CD4-positive, alpha-beta T cell treated with Interleukin-15 for 4 hours (primary cell): ENCODE data around the gene TUBD1.
"Not testable (repeated sequence)": the region's sequence is repeated elsewhere in the genome, so short reads cannot be mapped to it uniquely, and the experiment has no call there.

ENCODE experiments used
- DNase-seq: peaks from one replicate; pipeline ENCODE4 v3.0.0-alpha.2; 2020; ENCODE audit warnings: low spot score

Gene TUBD1

GRCh38 chr17:59892924-59893675 is at the start of gene TUBD1, which contains the start of gene RPS6KB1:
Gene TUBD1 (minus strand): TSS chr17:59892943. CDS start chr17:59891002, 1,941 bp downstream.
Gene RPS6KB1 (plus strand): TSS chr17:59893121. CDS start chr17:59893185, 64 bp downstream.
- DNase-seq = peak; percentile 99

- DNase-seq = no peak
Observed at GRCh38 chr17:59941131-59941530, 48.4 kb upstream of the TUBD1 start.

GRCh38 chr17:59940697-59941096 is 48.0 kb upstream of the TUBD1 start:
- peak; percentile 24 for DNase-seq

- DNase-seq = not testable (repeated sequence)
Observed at GRCh38 chr17:59933317-59933716, 40.6 kb upstream of the TUBD1 start.

DNA sequence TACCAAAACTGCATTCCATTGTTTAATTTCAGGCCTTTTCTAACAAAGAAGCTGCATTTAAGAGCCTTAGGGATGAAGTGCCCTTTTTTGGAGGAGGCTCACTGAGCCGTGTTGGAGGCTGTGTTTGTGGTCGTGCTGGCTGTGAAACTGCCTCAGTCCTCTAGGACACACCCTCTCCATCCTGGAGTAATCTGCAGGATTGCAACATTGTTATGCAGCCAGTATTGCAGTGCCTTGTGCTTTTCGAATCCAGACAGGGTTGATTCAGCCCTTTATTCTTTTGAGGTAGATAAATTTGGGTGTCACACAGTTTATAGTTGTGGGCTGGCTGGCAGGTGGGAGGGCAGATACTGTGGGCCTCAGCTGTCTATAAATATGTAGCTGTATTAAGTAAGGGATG is 38.0 kb upstream of the TUBD1 start:
- not testable (repeated sequence) for DNase-seq

DNA sequence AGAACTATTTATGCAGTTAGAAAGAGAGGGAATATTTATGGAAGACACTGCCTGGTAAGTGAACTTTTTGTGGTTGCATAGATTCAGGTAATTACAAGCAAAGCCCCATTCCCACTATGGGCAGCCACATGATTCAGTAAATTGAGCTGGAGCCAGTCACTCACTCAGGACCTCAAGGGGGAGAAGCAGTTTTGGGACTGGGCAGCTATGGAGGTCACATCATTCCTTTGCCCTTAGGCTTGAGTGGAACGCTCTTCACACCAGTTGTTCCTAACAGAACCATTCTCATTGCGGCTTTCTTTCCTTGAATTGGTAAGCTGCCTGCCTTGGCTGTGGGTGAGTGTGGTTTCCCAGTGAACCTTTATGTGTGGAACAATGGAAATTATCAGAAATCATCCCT is 37.4 kb upstream of the TUBD1 start:
- not testable (repeated sequence) for DNase-seq

DNA sequence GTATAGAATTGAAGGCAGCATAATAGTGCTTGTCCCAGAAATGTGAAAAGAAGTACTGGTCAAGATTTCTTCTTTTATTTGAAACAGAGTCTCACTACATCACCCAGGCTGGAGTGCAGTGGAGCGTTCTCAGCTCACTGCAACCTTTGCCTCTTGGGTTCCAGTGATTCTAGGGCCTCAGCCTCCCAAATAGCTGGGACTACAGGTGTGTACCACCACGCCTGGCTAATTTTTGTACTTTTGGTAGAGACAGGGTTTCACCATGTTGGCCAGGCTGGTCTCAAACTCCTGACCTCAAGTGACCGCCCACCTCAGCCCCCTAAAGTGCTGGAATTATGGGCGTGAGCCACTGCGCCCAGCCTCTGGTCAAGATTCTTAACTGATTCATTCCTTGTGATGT is 27.9 kb upstream of the TUBD1 start:
- DNase-seq = not testable (repeated sequence)

DNA sequence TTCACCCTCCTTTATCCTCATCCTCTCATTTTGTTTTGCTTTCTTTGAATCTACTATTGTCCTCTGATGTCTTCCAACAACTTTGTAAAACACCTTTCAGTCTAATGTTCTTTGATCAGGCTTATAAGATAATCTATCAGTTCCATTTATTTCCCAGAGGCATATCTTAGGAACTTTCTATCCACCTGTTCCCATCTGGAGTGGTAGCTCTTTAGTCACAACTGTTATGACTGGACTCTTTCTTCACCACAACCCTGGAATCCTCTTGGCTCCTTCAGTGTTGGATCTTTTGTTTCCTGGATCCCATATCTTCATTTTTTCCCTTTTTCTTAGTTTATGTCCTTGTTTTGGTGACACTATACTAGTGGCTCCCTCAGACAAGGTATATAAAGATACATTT is 23.7 kb upstream of the TUBD1 start:
- no peak for DNase-seq

DNA sequence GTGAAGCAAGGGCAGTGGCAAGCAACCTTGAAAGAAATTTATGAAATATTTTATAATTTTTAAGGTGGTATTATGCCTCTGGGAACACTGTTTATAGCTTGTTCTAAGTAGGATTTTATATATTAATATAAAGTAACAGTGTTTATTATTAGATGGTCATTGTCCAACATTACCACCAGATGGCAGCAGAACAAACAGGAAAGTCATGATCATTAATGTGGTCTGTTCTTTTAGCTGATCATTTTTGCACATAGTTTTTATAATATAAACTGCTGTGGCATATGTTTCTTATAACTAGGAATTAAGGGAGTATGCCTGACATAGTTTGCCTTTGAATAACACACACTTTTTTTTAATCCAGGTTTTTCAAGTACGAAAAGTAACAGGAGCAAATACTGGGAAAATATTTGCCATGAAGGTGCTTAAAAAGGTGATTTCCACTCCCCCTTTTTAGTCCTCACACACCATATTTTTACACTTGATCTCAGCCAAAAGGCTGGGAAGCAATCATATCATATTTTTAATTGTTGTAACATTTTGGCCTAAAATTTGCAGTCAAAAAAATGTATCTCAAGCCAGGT is 21.6 kb upstream of the TUBD1 start:
- peak; percentile 62 for DNase-seq

DNA sequence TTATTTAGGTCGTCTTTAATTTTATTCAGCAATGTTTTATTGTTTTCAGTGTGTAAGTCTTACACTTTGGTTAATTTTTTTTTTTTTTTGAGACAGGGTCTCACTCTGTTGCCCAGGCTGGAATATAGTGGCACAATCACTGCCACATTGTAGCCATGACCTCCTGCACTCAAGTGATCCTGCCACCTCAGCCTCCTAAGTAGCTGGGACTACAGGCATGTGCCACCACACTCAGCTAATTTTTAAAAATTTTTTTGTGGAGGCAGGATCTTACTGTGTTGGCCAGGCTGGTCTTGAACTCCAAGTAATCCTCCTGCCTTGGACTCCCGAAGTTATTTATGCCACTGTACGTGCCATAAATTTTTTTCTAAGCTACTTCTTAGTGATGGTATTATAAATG is 14.7 kb upstream of the TUBD1 start:
- no peak for DNase-seq

DNA sequence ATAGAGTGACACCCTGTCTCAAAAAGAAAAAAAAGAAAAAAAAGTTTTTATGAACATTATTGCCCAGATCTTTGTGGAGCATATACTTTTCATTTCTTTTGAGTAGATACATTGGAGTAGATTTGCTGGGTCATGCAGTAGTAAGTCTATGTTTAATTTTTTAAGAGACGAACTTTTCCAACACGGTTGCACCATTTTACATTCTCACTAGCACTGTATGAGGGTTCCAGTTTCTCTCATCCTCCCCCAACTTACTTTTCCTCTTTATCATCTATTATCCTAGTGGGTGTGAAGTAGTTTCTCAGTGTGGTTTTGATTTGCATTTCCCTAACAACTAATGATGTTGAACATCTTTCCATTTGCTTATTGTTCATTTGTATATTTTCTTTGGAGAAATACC is 10.7 kb upstream of the TUBD1 start:
- no peak for DNase-seq

DNA sequence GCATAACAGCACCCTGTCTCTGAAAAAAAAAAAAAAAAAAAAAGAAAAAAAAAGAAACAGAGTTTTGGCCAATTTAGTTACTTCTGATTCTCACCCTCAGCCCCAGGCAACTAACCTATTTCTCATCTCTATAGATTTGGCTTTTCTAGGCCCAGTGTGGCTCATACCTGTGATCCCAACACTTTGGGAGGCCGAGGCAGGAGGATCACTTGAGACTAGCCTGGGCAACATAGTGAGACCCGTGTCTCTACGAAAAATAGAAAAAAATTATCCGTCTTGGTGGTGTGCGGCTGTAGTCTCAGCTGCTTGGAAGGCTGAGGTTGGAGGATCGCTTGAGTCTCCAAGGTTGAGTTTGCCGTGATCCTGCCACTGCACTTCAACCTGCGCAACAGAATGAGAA is 8.9 kb upstream of the TUBD1 start:
- no peak for DNase-seq

DNA sequence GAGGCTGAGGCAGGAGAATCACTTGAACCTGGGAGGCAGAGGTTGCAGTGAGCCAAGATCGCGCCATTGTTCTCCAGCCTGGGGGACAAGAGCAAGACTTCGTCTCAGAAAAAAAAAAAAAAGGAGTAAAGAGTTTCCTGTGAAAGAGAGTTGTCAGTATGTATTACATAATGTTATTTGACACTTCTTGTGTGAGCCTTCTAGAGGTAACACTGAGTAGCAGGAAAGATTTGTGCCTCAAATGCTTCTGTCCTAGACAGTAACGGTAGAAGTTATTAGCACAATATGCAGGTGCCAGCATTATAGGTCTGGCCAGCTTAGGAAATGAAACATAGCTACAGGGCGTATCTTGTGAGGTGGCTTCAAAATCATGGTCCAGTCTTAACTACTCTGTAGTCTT is 6.4 kb upstream of the TUBD1 start:
- DNase-seq = no peak

- no peak for DNase-seq
Observed at GRCh38 chr17:59897090-59897489, 4.3 kb upstream of the TUBD1 start.

GRCh38 chr17:59893676-59894100 is 945 bp upstream of the TUBD1 start:
- no peak for DNase-seq

DNA sequence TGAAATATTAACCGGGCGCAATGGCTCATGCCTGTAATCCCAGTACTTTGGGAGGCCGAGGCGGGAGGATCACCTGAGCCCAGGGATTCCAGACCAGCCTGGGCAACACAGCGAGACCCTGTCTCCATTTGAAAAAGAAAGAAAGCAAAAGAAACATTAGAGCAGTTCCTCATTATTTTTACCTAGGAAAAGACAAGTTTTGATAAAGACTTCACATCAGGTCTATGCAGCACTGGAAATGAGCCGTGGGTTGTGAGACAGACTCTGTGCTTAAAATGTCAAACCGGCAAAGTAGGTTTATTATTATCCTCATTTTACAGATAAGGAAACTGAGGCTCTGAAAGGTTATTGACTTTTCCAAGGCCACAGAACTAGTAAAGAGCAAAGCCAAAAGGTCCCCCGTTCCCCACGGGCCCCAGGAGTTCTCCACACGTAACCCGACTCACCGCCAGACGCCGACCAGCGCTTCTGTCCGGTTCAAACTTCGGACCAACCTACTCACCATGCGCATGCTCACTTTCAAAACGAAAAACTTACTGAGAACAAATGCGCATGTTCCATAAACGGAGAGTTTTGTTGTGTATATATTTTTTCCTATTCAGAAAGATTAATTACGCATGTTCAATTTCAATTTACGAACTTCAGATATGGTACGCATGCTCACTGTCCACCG is 356 bp downstream of the TUBD1 start:
- no peak for DNase-seq

GRCh38 chr17:59890720-59891119 is 2.0 kb downstream of the TUBD1 start:
- DNase-seq = peak; percentile 14

DNA sequence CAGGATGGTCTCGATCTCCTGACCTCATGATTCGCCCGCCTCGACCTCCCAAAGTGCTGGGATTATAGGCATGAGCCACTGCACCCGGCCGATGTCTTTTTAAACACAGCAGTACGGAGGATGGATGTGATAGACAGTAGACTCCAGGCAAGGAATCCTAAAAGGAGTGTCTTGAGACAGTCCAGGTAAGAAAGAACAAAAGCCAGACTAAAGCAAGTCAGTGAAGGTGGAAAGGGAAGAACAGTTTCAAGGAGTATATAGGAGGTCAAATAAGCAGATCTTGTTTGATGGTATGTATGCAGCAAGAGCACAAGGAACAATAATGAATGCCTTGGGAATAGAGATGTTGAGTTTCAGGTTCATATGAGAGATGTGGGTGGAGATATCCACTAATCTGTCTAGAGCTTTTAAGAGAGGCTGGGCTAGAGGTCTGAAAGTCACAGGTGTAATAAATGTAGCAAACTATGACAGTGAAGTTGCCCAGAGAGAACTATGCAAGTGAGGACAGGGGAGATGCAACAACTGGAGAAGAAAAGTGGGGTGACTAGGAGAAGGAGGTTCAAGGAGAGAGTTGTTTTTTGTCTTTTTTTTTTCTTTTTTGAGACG is 4.5 kb downstream of the TUBD1 start:
- no peak for DNase-seq

DNA sequence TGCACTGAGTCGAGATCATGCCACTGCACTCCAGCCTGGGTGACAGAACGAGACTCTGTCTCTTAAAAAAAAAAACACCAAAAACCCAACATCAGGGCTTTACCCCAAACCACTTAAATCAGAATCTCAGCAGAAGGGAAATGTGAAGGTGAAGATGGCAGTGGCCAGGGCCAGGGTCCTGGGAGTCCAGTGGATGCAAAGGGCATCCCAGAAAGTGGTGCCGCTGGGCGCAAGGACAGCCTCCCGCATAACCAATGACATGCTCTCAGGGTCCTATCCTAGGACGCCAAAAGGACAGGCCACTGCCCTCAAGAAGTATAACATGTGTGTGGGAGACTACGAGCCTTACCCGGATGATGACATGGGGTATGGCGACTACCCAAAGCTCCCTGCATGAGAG is 7.9 kb downstream of the TUBD1 start:
- no peak for DNase-seq

DNA sequence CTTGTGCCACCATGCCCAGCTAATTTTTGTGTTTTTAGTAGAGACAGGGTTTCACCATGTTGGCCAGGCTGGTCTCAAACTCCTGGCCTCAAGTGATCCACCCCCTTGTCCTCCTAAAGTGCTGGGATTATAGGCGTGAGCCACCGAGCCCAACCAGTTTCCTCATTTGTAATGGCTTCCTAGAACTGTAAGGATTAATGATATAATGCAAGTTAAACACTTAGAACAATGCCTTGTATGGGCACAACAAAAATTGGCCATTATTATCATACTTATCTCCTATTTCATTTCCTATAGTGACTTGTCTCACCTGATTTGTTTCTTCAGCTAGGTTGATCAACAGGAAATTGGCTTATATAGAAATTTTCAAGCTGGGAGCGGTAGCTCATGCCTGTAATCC is 14.1 kb downstream of the TUBD1 start:
- no peak for DNase-seq

GRCh38 chr17:59877965-59878364 is 14.8 kb downstream of the TUBD1 start:
- DNase-seq = no peak

GRCh38 chr17:59876107-59876506 is 16.6 kb downstream of the TUBD1 start:
- DNase-seq = no peak

DNA sequence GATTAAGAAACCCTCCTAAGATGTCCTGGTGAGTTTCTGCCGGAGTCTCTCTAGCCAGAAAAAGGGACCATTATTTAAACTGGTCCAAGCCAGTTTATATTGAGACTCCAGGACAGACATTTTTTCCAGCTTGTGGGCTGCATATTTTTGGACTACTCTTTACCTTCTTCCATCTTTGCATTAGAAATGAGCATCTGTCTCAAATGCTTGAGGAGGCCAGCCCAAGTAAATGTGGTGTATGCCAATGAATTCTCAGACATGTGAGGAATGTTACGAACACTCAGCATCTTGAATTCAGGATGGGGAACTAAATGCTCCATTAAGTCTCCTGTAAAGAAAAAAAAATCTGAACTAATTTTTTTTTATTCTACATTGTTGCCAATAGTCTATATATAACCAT is 18.4 kb downstream of the TUBD1 start:
- DNase-seq = no peak
